ENCODE data around the gene PCDHB10.
"Not testable (repeated sequence)": the region's sequence is repeated elsewhere in the genome, so short reads cannot be mapped to it uniquely, and the experiment has no call there.

The PCDHB10 gene

DNA sequence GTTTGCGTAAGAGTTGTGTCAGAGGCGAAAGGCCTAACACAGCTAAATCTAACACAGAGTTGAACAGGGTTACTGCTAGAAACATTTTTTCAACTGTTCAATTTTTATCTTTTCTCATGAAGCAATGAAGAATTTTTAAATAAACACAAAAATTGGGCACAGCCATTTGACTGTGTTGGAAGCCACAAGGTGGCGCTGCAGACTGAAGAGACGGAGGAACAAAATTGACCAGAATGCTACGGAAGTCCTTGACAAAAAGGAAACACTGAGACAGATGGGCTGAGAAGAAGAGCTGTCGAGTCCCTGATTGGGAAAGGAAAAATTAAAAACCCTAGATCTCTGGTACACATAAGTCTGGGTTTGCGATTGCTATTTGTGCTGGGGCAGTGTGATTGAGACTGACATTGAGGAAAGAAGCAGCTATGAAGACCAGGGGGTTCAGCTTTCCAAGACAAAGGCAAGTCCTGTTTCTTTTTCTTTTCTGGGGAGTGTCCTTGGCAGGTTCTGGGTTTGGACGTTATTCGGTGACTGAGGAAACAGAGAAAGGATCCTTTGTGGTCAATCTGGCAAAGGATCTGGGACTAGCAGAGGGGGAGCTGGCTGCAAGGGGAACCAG is 5.1 kb upstream of the PCDHB10 start, which contains the start of gene PCDHB9:
Gene PCDHB9 (plus strand): TSS at position 265 of the 616 bp plus-strand sequence. CDS start 158 bp downstream, at position 423.
- Histone ChIP-seq H3K36me3 (ENCODE audit: insufficient read depth, low read length) (no peaks in the 10 kb centered on the region), H3K27me3 (ENCODE audit: insufficient read depth, low read length, poor library complexity, severe bottlenecking) (no peaks in the 10 kb centered on the region), H3K79me2 (ENCODE audit: insufficient read depth, low read length) (no peaks in the 10 kb centered on the region), H3K9me3 (ENCODE audit: insufficient read depth, low read depth, low read length) (no peaks in the 10 kb centered on the region), H3K4me1 (ENCODE audit: insufficient read depth, low read length, poor library complexity, severe bottlenecking) (no peaks in the 10 kb centered on the region), H3F3A (ENCODE audit: low read depth) (no peaks in the 10 kb centered on the region), H3K4me3 (ENCODE audit: low read length, poor library complexity, severe bottlenecking) (peak within 1 kb of the TSS; percentile 70), H3K4me2 (ENCODE audit: low read depth, low read length, poor library complexity, severe bottlenecking) (peak within 1 kb of the TSS; percentile 60), H3K9ac (ENCODE audit: low read depth, low read length, poor library complexity, severe bottlenecking) (peak within 1 kb of the TSS; percentile 61), H2AFZ (ENCODE audit: low read length) (peak within 1 kb of the TSS; percentile 86), H3K9me2 (replicated peaks; ENCODE audit: low read depth, low read length) (no peaks in the 10 kb centered on the region), H4K20me1 (ENCODE audit: insufficient read depth, low read length, poor library complexity, severe bottlenecking) (no peaks in the 10 kb centered on the region)
- no peak for TF ChIP-seq EZH2phosphoT487 (IDR thresholded peaks at IDR 0.05; ENCODE audit: borderline replicate concordance)
- TF ChIP-seq, protein P1, sequence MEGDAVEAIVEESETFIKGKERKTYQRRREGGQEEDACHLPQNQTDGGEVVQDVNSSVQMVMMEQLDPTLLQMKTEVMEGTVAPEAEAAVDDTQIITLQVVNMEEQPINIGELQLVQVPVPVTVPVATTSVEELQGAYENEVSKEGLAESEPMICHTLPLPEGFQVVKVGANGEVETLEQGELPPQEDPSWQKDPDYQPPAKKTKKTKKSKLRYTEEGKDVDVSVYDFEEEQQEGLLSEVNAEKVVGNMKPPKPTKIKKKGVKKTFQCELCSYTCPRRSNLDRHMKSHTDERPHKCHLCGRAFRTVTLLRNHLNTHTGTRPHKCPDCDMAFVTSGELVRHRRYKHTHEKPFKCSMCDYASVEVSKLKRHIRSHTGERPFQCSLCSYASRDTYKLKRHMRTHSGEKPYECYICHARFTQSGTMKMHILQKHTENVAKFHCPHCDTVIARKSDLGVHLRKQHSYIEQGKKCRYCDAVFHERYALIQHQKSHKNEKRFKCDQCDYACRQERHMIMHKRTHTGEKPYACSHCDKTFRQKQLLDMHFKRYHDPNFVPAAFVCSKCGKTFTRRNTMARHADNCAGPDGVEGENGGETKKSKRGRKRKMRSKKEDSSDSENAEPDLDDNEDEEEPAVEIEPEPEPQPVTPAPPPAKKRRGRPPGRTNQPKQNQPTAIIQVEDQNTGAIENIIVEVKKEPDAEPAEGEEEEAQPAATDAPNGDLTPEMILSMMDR (conservative IDR thresholded peaks at IDR 0.05; ENCODE audit: low read length): peak; percentile 96

DNA sequence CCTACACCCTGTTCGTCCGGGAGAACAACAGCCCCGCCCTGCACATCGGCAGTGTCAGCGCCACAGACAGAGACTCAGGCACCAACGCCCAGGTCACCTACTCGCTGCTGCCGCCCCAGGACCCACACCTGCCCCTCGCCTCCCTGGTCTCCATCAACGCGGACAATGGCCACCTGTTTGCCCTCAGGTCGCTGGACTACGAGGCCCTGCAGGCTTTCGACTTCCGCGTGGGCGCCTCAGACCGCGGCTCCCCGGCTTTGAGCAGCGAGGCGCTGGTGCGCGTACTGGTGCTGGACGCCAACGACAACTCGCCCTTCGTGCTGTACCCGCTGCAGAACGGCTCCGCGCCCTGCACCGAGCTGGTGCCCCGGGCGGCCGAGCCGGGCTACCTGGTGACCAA is 3.5 kb upstream of the PCDHB10 start:
- not testable (repeated sequence) for H3K4me3 ChIP-seq (ENCODE audit: low read length, poor library complexity, severe bottlenecking); H3K9me3 ChIP-seq (ENCODE audit: insufficient read depth, low read depth, low read length); H3K4me1 ChIP-seq (ENCODE audit: insufficient read depth, low read length, poor library complexity, severe bottlenecking); H3K36me3 ChIP-seq (ENCODE audit: insufficient read depth, low read length); H4K20me1 ChIP-seq (ENCODE audit: insufficient read depth, low read length, poor library complexity, severe bottlenecking); H2AFZ ChIP-seq (ENCODE audit: low read length); H3K9me2 ChIP-seq (replicated peaks; ENCODE audit: low read depth, low read length); H3F3A ChIP-seq (ENCODE audit: low read depth); H3K27me3 ChIP-seq (ENCODE audit: insufficient read depth, low read length, poor library complexity, severe bottlenecking); H3K9ac ChIP-seq (ENCODE audit: low read depth, low read length, poor library complexity, severe bottlenecking); H3K79me2 ChIP-seq (ENCODE audit: insufficient read depth, low read length); H3K4me2 ChIP-seq (ENCODE audit: low read depth, low read length, poor library complexity, severe bottlenecking)

DNA sequence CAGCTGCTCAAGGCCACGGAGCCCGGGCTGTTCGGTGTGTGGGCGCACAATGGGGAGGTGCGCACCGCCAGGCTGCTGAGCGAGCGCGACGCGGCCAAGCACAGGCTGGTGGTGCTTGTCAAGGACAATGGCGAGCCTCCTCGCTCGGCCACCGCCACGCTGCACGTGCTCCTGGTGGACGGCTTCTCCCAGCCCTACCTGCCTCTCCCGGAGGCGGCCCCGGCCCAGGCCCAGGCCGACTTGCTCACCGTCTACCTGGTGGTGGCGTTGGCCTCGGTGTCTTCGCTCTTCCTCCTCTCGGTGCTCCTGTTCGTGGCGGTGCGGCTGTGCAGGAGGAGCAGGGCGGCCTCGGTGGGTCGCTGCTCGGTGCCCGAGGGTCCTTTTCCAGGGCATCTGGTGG is 3.0 kb upstream of the PCDHB10 start:
- H3K9ac ChIP-seq (ENCODE audit: low read depth, low read length, poor library complexity, severe bottlenecking); H3K4me3 ChIP-seq (ENCODE audit: low read length, poor library complexity, severe bottlenecking); H4K20me1 ChIP-seq (ENCODE audit: insufficient read depth, low read length, poor library complexity, severe bottlenecking); H3K36me3 ChIP-seq (ENCODE audit: insufficient read depth, low read length); H3K27me3 ChIP-seq (ENCODE audit: insufficient read depth, low read length, poor library complexity, severe bottlenecking); H3F3A ChIP-seq (ENCODE audit: low read depth); H3K4me1 ChIP-seq (ENCODE audit: insufficient read depth, low read length, poor library complexity, severe bottlenecking); H2AFZ ChIP-seq (ENCODE audit: low read length); H3K9me3 ChIP-seq (ENCODE audit: insufficient read depth, low read depth, low read length); H3K9me2 ChIP-seq (replicated peaks; ENCODE audit: low read depth, low read length); H3K79me2 ChIP-seq (ENCODE audit: insufficient read depth, low read length); H3K4me2 ChIP-seq (ENCODE audit: low read depth, low read length, poor library complexity, severe bottlenecking): not testable (repeated sequence)

DNA sequence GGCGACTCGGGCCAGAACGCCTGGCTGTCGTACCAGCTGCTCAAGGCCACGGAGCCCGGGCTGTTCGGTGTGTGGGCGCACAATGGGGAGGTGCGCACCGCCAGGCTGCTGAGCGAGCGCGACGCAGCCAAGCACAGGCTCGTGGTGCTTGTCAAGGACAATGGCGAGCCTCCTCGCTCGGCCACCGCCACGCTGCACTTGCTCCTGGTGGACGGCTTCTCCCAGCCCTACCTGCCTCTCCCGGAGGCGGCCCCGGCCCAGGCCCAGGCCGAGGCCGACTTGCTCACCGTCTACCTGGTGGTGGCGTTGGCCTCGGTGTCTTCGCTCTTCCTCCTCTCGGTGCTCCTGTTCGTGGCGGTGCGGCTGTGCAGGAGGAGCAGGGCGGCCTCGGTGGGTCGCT is 2.2 kb downstream of the PCDHB10 start:
- H3K9me2 ChIP-seq (replicated peaks; ENCODE audit: low read depth, low read length); H3K4me2 ChIP-seq (ENCODE audit: low read depth, low read length, poor library complexity, severe bottlenecking); H3K9ac ChIP-seq (ENCODE audit: low read depth, low read length, poor library complexity, severe bottlenecking); H3K4me1 ChIP-seq (ENCODE audit: insufficient read depth, low read length, poor library complexity, severe bottlenecking); H4K20me1 ChIP-seq (ENCODE audit: insufficient read depth, low read length, poor library complexity, severe bottlenecking); H3F3A ChIP-seq (ENCODE audit: low read depth); H3K27me3 ChIP-seq (ENCODE audit: insufficient read depth, low read length, poor library complexity, severe bottlenecking); H3K4me3 ChIP-seq (ENCODE audit: low read length, poor library complexity, severe bottlenecking); H2AFZ ChIP-seq (ENCODE audit: low read length); H3K79me2 ChIP-seq (ENCODE audit: insufficient read depth, low read length); H3K36me3 ChIP-seq (ENCODE audit: insufficient read depth, low read length); H3K9me3 ChIP-seq (ENCODE audit: insufficient read depth, low read depth, low read length): not testable (repeated sequence)
